AG10803 (cell line): ENCODE results near the gene IGSF9B.

Experiments
- DNase-seq: peaks from one replicate; pipeline ENCODE4 v3.0.0; 2010; ENCODE audit warnings: low read depth
- H3K4me3 ChIP-seq: 2 replicates; pipeline ENCODE4 v1.5.1; 2011; ENCODE audit warnings: mild to moderate bottlenecking, low read length, control low read depth
- CTCF ChIP-seq: conservative IDR thresholded peaks from 2 replicates; pipeline ENCODE4 v1.5.1; 2011; ENCODE audit warnings: mild to moderate bottlenecking, low read length, control low read depth, inconsistent platforms

Gene IGSF9B

GRCh38 chr11:133901316-133901715 is 55.5 kb downstream of the IGSF9B start:
- DNase-seq: no peak
- no peak for TF ChIP-seq CTCF
- no peak overlapping the region for H3K4me3 ChIP-seq

GRCh38 chr11:133900176-133901105 is 56.3 kb downstream of the IGSF9B start:
- TF ChIP-seq CTCF: no peak
- H3K4me3 ChIP-seq: no peak overlapping the region
- no peak for DNase-seq

- DNase-seq: no peak
- no peak overlapping the region for H3K4me3 ChIP-seq
- TF ChIP-seq CTCF: no peak
These were observed 58.0 kb downstream of the IGSF9B start for GRCh38 chr11:133898770-133899115.

GRCh38 chr11:133898031-133898769 is 58.6 kb downstream of the IGSF9B start:
- no peak for TF ChIP-seq CTCF
- DNase-seq: no peak

GRCh38 chr11:133897331-133897650 is 59.5 kb downstream of the IGSF9B start:
- H3K4me3 ChIP-seq: no peak overlapping the region
- no peak for DNase-seq
- TF ChIP-seq CTCF: no peak

More at GRCh38 chr11:133898031-133898769, 58.6 kb downstream of the IGSF9B start:
- H3K4me3 ChIP-seq: no peak overlapping the region

- H3K4me3 ChIP-seq: no peak overlapping the region
- DNase-seq: no peak
- TF ChIP-seq CTCF: no peak
These were observed 60.0 kb downstream of the IGSF9B start for GRCh38 chr11:133896642-133897330.
